Adrenal gland (tissue), 12 donors: ENCODE measurements around the gene BRF1. TPM values are rescaled to one million over a fixed set of nuclear protein-coding genes. Genes with fewer than 3 reads are reported as not detected.

Experiments used
- DNase-seq, 7 donors: peaks; one replicate each; pipeline ENCODE4 v3.0.0-alpha.2; 2019 to 2020
- H3K27ac ChIP-seq, 5 donors: fragments of 200-600 bp; sonication (generic) in 4 of 5; 1 replicate in 3 of 5; 2 replicates in 2 of 5; pipeline versions ENCODE4 v1.5.1 to v1.8.0; 2016 to 2020; ENCODE audit warnings: mild to moderate bottlenecking in 1 of 5
- H3K27me3 ChIP-seq: fragments of 200-600 bp; 2 replicates; pipeline ENCODE4 v1.8.0; 2021
- H3K36me3 ChIP-seq, 2 donors: fragments of 200-600 bp; replicated peaks in 1 of 2; 1 replicate in 1 of 2; 2 replicates in 1 of 2; pipeline versions ENCODE4 v1.5.1 to v1.8.0; 2018 to 2022
- H3K4me1 ChIP-seq, 2 donors: fragments of 200-600 bp; replicated peaks in 1 of 2; 1 replicate in 1 of 2; 2 replicates in 1 of 2; pipeline versions ENCODE4 v1.5.1 to v1.8.0; 2018 to 2021
- H3K4me3 ChIP-seq, 4 donors: fragments of 200-600 bp; sonication (generic) in 3 of 4; one replicate each; pipeline ENCODE4 v1.5.1; 2016 to 2018
- H3K9me3 ChIP-seq, 3 donors: fragments of 200-600 bp; sonication (generic) in 1 of 3; replicated peaks in 1 of 3; 1 replicate in 2 of 3; 2 replicates in 1 of 3; pipeline versions ENCODE4 v1.5.1 to v1.8.0; 2016 to 2021
- CTCF ChIP-seq, 6 experiments: fragments of 450-650 bp in 4 of 6; fragments of 200-600 bp in 2 of 6; sonication (generic) in 1 of 6; IDR thresholded peaks; 1 replicate in 5 of 6; 2 replicates in 1 of 6; pipeline versions ENCODE4 v1.5.1 to v1.8.0; 2016 to 2021; ENCODE audit warnings: antibody characterized with exemption in 6 of 6, mild to moderate bottlenecking in 2 of 6, moderate library complexity in 1 of 6
- POLR2A ChIP-seq, 2 donors: fragments of 450-650 bp; IDR thresholded peaks; one replicate each; pipeline ENCODE4 v1.6.1; 2017; ENCODE audit warnings: antibody characterized with exemption in 2 of 2, mild to moderate bottlenecking in 2 of 2, moderate library complexity in 1 of 2
- WGBS, 4 donors: extraction: QIAGEN DNeasy Blood & Tissue Kit in 2 of 4; methylation state at CpG; one replicate each; pipeline versions ENCODE4 v1.1.5 to v1.1.7; 2013 to 2017; 5-methylcytosine and 5-hydroxymethylcytosine counted together
- intact Hi-C, 2 donors: fragments of 100-400 bp; cut with DNase I; formaldehyde crosslinking; loops; one replicate each; pipeline versions ENCODE4 v1.14.1 to v1.15.0; 2022 to 2023
- polyA plus RNA-seq, 3 donors: library from polyadenylated mRNA; stranded (reverse); fragments of 200-250 nt in 2 of 3; fragments of 350-450 nt in 1 of 3; fragmentation: Illumina TruSeq in 1 of 3; extraction: RNeasy Lipid Tissue Mini Kit (QIAGEN cat#74804) in 1 of 3; gene quantifications; one replicate each; pipeline ENCODE4 v1.2.3, GENCODE V29; 2013 to 2014
- total RNA-seq, 9 donors: library from RNA; depleted of rRNA in 4 of 9; stranded (reverse); fragments of >200 nt in 4 of 9; fragments of 120-200 nt in 1 of 9; fragmentation: NEBNext Ultra II Directional in 1 of 9; extraction: Animal tissue kit (Norgen Biotek cat#: 25700) in 1 of 9; gene quantifications; one replicate each; pipeline versions ENCODE4 v1.1.0 to v1.2.4, GENCODE V29; 2013 to 2023
- donor health status: healthy with polysubstance abuse.
- donor health status: Bipolar disorder and iron deficiency.
- donor health status: DM: yes; HTN: yes; CAD: no.
- donor health status: DM: no; HTN: no; CAD: no.
- donor health status: DM: no; HTN: no; CAD: no.
- donor health status: DM: yes; HTN: yes; CAD: no.

The BRF1 gene
- total and polyA plus RNA-seq, 12 donors: 14.0 to 96.9 (median 37.5) TPM

GRCh38 chr14:105197211-105197641, 103.6 kb downstream of the BRF1 start:
- no peaks in the 10 kb centered on the region for H3K36me3 ChIP-seq
- DNase-seq: peak in 4 of 7 donors; percentile 45 to 76 (median 50)
- H3K27ac ChIP-seq: peak overlapping the region in 2 of 5 donors; percentile 49 to 76
- H3K4me1 ChIP-seq: peaks cover 8 to 16% of the 10 kb centered on the region in 2 donors
- no peaks in the 10 kb centered on the region for H3K9me3 ChIP-seq
- TF ChIP-seq CTCF (IDR thresholded peaks at IDR 0.05) (no peak), POLR2A (IDR thresholded peaks at IDR 0.05) (no peak)
- peaks cover 49% of the 10 kb centered on the region for H3K27me3 ChIP-seq
- 0 to 32% (median 10%) methylated on average over 1 to 15 of the region's 15 CpGs for WGBS, 4 donors
- intact Hi-C loops: no loop called here
- H3K4me3 ChIP-seq: no peak overlapping the region

GRCh38 chr14:105196265-105196960, 104.4 kb downstream of the BRF1 start:
- intact Hi-C loops: no loop called here
- H3K36me3 ChIP-seq: no peaks in the 10 kb centered on the region
- no peak overlapping the region for H3K4me3 ChIP-seq
- WGBS, 4 donors: 3 to 9% (median 5%) methylated on average over 6 to 58 of the region's 58 CpGs
- H3K27ac ChIP-seq: peak overlapping the region in 2 of 5 donors; percentile 49 to 76
- H3K9me3 ChIP-seq: no peaks in the 10 kb centered on the region
- DNase-seq: peak in 3 of 7 donors; percentile 43 to 59 (median 44)
- peaks cover 8 to 10% of the 10 kb centered on the region in 2 donors for H3K4me1 ChIP-seq
- peaks cover 50% of the 10 kb centered on the region for H3K27me3 ChIP-seq
- TF ChIP-seq CTCF (IDR thresholded peaks at IDR 0.05) (no peak), POLR2A (IDR thresholded peaks at IDR 0.05) (no peak)

- Histone ChIP-seq H3K4me1 (peaks cover 8 to 10% of the 10 kb centered on the region in 2 donors), H3K27ac (peak overlapping the region in 2 of 5 donors; percentile 44 to 76), H3K36me3 (no peaks in the 10 kb centered on the region), H3K9me3 (no peaks in the 10 kb centered on the region), H3K27me3 (peaks cover 55% of the 10 kb centered on the region), H3K4me3 (no peak overlapping the region)
- no peak for TF ChIP-seq CTCF (IDR thresholded peaks at IDR 0.05)
- no peak for TF ChIP-seq POLR2A (IDR thresholded peaks at IDR 0.05)
- no peak for DNase-seq
- intact Hi-C loops: no loop called here
- WGBS, 4 donors: 32 to 54% (median 40%) methylated on average over 11 to 25 of the region's 25 CpGs
These were observed 105.1 kb downstream of the BRF1 start for GRCh38 chr14:105195522-105196264.

GRCh38 chr14:105195051-105195450, 105.8 kb downstream of the BRF1 start:
- intact Hi-C loops: no loop called here
- TF ChIP-seq POLR2A (IDR thresholded peaks at IDR 0.05) (no peak), CTCF (IDR thresholded peaks at IDR 0.05) (no peak)

More at GRCh38 chr14:105195051-105195450, 105.8 kb downstream of the BRF1 start:
- Histone ChIP-seq H3K4me1 (peaks cover 8 to 10% of the 10 kb centered on the region in 2 donors), H3K4me3 (no peak overlapping the region), H3K9me3 (no peaks in the 10 kb centered on the region), H3K27ac (no peak overlapping the region), H3K36me3 (no peaks in the 10 kb centered on the region), H3K27me3 (peaks cover 53% of the 10 kb centered on the region)
- DNase-seq: no peak
- 75 to 88% (median 84%) methylated on average over 5 to 10 of the region's 10 CpGs for WGBS, 4 donors
